ENCODE results near the gene PCCA. TPM values are rescaled to one million over a fixed set of nuclear protein-coding genes. Genes with fewer than 3 reads are reported as not detected.
"Not testable (repeated sequence)": the region's sequence is repeated elsewhere in the genome, so short reads cannot be mapped to it uniquely, and the experiment has no call there.

PCCA gene
- polyA plus RNA-seq, 1 donor, result 27.5 TPM

GRCh38 chr13:100097821-100098220, 8.9 kb downstream of the PCCA start:
- no peak for DNase-seq

- no peak for DNase-seq
Measured at GRCh38 chr13:100098445-100099116, 9.7 kb downstream of the PCCA start.

DNA sequence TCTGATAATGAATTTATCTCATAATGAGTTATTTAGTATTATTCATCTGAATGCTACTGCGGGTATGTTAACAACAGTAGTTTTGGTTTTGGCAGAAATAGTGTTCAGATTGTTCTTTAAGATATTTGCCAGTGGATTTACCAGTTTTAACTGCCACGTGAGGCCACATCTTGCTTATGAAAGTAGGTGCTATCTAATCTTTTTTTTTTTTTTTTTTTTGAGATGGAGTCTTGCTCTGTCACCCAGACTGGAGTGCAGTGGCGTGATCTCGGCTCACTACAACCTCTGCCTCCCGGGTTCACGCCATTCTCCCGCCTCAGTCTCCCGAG, 10.2 kb downstream of the PCCA start:
- not testable (repeated sequence) for DNase-seq

DNA sequence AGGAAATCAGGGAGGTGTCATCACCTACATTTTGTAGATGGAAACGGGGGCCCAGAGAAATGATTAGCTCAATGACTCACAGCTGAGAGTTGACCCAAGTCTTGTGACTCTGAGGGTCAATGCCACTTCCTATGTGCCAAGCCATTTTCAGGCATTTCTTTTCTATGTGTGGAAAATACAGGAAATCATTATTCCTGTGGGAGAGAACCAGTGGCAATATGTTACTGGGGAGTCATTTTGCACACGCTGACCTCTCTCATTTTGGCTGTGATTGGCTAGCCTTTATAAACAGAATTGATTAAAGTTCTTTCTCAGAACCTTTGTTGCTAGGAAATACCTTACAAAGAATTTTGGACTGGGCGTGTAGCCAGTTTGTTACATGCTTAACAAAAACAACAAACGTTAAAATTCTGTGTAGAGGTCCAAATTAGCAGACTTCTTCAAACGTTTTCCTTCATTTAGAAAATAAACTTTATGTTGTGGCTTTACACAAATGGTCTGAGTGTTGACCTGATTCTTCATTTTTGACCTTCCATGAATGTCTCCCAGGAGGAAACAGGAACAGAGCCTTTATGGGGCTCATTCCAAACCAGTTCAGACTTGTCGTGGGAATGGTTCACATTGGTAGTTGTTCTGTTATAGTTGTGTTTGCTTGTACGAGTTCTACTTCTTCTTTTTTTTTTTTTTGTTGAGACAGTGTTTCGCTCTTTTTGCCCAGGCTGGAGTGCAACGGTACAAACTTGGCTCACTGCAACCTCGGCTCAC, 11.4 kb downstream of the PCCA start:
- DNase-seq, result no peak

DNA sequence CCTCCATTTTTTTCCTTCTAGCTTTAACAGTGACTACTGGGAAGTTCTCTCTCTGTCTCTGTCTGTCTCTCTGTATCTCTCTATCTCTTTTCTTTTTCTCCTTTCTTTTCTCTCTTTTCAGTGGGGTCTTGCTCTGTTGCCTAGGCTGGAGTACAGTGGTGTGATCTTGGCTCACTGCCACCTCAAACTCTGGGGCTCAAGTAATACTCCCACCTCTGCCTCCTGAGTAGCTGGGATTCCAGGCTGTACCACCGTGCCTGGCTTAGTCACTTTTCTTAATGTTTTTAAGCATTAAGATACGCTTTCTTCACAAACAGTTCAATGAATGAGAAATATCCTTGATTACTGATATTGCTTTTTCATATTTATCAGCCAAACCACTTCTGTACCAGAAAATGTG, 13.1 kb downstream of the PCCA start:
- no peak for DNase-seq

DNA sequence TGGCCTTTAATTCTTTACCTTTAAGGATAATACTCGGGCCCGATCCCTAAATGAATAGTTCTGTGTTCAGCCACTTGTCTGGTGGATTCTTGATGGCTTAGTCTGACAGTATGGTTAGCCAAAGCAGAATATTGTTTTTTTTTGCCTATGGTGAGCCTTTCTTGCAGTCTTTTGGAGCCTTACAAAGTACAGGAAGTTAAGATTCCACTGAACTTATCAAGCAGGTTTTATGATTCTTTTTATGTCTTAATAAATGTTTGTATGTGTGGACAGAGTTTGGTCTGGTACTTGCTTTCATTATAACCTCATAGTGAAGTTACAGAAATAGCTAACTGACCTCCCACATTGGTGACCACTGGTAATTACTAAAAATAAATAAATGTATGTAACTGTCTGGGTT, 17.1 kb downstream of the PCCA start:
- DNase-seq, result no peak

GRCh38 chr13:100106705-100107104, 17.8 kb downstream of the PCCA start:
- DNase-seq, result no peak

DNA sequence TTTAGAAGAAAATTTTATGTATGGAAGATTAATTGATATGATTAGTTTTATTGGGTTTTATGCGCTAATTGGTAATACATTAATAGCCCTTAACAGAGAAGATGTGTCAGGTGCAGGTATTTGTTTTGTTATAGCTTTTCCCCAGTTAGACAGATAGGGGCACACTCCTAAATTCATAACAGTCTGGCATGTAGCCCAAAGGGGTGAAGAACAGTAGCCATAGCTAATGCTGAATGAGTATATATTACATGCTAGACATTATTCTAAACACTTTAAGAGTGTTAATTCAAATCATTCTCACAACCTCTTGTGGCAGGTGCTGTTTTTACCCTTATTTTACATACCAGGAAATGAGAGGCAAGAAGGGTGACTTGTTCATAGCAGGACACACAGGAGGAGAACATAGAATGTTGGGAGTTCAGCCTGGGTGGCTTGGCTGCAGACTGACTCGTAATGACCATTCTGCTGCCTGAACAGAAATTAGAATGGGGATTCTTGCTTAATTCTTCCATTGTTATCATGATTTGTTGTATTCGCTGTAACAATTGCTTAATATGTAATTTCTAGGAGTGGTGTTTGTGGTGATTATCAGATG, 20.1 kb downstream of the PCCA start:
- DNase-seq, result no peak

DNA sequence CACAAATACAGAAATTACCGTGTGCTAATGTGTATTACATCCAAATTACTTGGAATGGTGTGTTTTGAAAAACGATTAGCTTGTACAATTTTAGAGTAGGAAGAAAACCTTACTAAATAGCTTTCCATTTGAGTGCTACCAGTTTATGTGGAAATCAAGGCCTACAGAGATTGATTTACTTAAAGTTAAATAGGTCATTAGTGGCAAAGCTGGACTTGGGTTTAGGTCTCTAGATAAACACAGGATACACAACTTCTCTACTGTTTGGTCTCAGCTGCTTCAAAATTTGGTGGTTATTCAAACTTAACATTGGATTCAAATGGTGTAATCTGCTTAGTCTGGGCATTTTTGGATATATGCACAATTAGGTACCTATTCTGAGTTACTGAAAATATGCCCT, 21.4 kb downstream of the PCCA start:
- DNase-seq, result no peak

DNA sequence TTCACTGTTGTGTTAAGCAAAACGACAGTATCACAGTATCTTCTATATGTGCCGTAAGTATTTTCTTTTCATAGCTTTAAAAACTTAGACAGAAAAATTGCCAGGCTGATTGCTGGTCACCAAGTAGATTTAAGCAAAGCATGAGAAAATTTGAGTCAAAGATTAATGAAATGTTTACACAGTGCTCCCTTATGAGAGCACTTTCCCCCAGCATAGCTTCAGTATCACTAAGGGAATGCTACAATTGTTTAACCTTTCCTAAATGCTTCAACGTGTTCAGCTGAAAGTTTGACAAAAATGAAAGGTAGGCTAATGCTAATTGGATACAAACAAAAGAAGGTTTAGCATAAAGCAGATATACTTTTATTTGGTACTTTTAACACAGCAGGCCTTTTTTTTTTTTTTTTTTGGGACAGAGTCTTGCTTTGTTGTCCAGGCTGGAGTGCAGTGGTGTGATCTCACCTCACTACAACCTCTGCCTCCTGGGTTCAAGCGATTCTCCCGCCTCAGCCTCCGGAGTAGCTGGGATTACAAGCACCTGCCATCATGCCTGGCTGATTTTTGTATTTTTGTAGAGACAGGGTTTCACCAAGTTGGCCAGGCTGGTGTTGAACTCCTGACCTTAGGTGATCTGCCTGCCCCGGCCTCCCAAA, 23.4 kb downstream of the PCCA start:
- DNase-seq, result no peak

- no peak for DNase-seq
Measured at GRCh38 chr13:100115693-100116254, 26.9 kb downstream of the PCCA start.

DNA sequence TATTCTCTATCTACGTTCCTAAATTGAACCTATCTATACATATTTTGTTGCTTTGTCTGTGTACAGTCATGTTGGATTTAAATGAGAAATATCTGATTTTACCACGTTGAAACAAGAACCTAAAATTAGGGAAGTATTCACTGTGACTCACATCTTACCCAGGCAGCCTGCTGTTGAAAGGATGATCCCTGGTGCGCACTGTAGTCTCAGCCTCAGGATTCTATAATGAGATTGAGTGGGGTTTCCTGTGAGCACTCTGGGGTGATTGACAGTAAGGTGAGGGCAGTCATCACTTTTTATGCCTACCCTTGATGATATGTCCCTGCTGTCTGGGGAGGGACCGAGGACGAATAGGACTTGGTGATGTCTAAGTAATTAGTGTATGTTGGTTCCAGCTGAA, 35.4 kb downstream of the PCCA start:
- DNase-seq, result no peak

GRCh38 chr13:100125946-100126345, 37.1 kb downstream of the PCCA start:
- no peak for DNase-seq

DNA sequence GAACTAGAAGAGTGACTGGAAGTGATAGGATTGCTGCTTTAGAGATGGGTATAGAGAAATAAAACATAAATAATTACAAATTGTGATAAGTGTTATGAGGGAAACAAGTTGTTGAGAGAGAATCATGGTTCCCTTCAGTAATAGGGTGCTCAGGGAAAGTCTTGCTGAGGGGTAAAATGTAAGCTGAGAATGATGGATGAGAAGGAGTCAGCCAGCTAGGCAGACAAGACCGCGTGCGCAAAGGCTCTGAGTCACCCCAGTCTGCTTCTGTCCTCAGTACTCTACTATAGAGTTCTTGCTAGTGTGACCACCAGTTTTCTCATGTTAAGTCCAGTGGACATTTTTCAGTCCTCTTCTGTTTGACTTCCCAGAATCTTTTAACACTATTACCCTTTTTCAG, 39.5 kb downstream of the PCCA start:
- DNase-seq, result no peak

DNA sequence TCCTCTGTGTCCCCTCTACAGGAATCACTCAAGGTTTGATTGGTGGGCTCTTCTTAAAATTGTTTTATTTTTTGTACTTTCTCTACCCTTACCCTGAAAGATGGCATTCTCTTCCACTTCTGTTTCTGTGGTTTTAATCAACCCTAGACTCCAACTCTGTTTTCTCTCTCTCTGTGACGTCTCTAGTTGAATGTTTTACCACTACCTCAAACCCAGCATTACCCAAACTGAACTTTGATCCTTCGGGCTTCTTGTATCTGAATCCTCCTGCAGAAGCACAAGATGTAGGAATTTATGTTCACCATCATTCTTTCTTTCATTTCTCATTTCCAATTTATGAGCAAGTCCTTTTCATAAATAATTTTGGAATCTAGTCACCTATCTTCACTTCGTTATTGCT, 39.9 kb downstream of the PCCA start:
- no peak for DNase-seq

- no peak for DNase-seq
Measured at GRCh38 chr13:100129605-100130004, 40.7 kb downstream of the PCCA start.

GRCh38 chr13:100130092-100130491, 41.2 kb downstream of the PCCA start:
- peak; percentile 16 for DNase-seq

GRCh38 chr13:100130930-100131511, 42.1 kb downstream of the PCCA start:
- no peak for DNase-seq

GRCh38 chr13:100131863-100132574, 43.1 kb downstream of the PCCA start:
- no peak for DNase-seq

DNA sequence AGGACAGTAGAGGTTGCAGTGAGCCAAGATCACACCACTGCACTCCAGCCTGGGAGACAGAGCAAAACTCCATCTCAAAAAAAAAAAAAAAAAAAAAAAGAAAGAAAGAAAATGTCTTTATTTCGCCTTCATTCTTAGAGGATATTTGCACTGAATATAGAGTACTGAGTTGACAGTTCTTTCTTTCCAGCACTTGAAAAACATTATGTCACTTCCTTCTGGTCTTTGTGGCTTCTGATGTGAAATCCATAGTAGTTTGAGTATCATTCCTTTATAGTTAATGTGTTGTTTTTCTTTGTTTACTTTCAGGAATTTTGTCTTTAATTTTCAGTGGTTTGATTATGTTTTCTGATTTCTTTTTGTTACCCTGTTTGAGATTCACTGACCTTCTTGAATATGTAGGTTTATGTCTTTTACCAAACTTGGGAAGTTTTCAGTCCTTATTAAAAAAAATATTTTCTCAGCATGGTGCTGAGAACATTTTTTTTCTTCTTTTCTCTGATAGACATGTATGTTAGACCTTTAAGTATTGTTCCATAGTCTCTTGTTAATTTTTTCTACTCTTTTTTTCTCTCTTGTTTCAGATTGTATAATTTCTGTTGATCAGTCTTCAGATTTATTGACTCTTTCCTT, 50.1 kb downstream of the PCCA start:
- no peak for DNase-seq

DNA sequence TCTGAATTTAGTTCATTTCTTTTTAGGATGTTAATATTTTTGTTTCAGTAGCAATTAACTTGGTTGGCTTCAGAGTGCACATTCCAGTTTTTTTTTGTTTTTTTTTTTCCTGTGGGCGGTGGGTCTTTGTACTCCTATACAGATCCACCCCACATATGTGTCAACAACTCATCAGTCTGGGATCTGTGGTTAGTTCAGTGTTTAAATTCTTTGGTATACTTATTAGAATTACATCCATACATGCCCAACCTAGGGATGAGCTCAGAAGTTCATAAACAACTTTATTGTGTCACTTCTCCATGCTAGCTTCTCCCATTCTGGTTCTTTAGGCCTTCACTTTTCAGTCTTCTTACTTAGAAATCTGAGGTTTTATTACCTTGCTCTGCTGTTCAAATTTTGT, 50.9 kb downstream of the PCCA start:
- no peak for DNase-seq

GRCh38 chr13:100140441-100140840, 51.5 kb downstream of the PCCA start:
- no peak for DNase-seq

Data from hindlimb muscle (tissue), 1 donor.